GM23338 (cell line): ENCODE measurements around the gene ERC2.

Experiments
- CREB1 ChIP-seq: fragments of 250-450 bp; sonication (Bioruptor Pico); IDR thresholded peaks from 2 replicates; pipeline ENCODE4 v1.5.0; 2020; ENCODE audit warnings: low read depth, mild to moderate bottlenecking, moderate library complexity
- CTCF ChIP-seq, 2 experiments: fragments of 200-600 bp in 1 of 2; sonication (generic) in 1 of 2; conservative IDR thresholded peaks; 2 replicates each; pipeline versions ENCODE4 v1.5.1 to v1.6.1; 2016 to 2017; ENCODE audit warnings: antibody characterized with exemption in 2 of 2, low read depth in 2 of 2, mild to moderate bottlenecking in 2 of 2, moderate library complexity in 1 of 2
- ETS1 ChIP-seq: IDR thresholded peaks from 2 replicates; pipeline ENCODE4 v1.6.1; 2016; ENCODE audit warnings: antibody characterized with exemption
- EZH2 ChIP-seq: fragments of 200-600 bp; sonication (generic); IDR thresholded peaks from one replicate; pipeline ENCODE4 v1.8.0; 2017; ENCODE audit warnings: antibody characterized with exemption, mild to moderate bottlenecking, low read depth; ENCODE audit not compliant: unreplicated experiment
- EZH2phosphoT487 ChIP-seq: fragments of 200-600 bp; sonication (generic); IDR thresholded peaks from one replicate; pipeline ENCODE4 v1.8.1; 2018; ENCODE audit warnings: antibody characterized with exemption; ENCODE audit not compliant: unreplicated experiment
- JUNB ChIP-seq: IDR thresholded peaks from one replicate; pipeline ENCODE4 v1.6.1; 2016; ENCODE audit warnings: antibody characterized with exemption; ENCODE audit not compliant: unreplicated experiment
- POLR2AphosphoS5 ChIP-seq: IDR thresholded peaks from 2 replicates; pipeline ENCODE4 v1.6.1; 2016; ENCODE audit warnings: antibody characterized with exemption, low read depth
- REST ChIP-seq: IDR thresholded peaks from one replicate; pipeline ENCODE4 v1.6.1; 2018; ENCODE audit warnings: antibody characterized with exemption; ENCODE audit not compliant: unreplicated experiment
- STAT1 ChIP-seq: IDR thresholded peaks from one replicate; pipeline ENCODE4 v1.6.1; 2016; ENCODE audit warnings: antibody characterized with exemption; ENCODE audit not compliant: unreplicated experiment
- ZNF114 ChIP-seq: fragments of 250-450 bp; sonication (Bioruptor Pico); IDR thresholded peaks from 2 replicates; pipeline ENCODE4 v1.5.0; 2020; ENCODE audit warnings: mild to moderate bottlenecking, moderate library complexity

- TF ChIP-seq EZH2, result no peak
- no peak for TF ChIP-seq EZH2phosphoT487
- TF ChIP-seq CTCF (conservative IDR thresholded peaks at IDR 0.05; ENCODE audit: low read depth in 2 of 2), result no peak
- no peak for TF ChIP-seq REST
- no peak for TF ChIP-seq POLR2AphosphoS5
- TF ChIP-seq STAT1, result no peak
- no peak for TF ChIP-seq ZNF114
- TF ChIP-seq ETS1, result no peak
- no peak for TF ChIP-seq CREB1 (CRISPR knock-in tag)
- no peak for TF ChIP-seq JUNB
These were observed 926.8 kb downstream of the ERC2 start for GRCh38 chr3:55541456-55541855.
